ENCODE measurements around the gene HSD11B2. TPM values are rescaled to one million over a fixed set of nuclear protein-coding genes. Genes with fewer than 3 reads are reported as not detected.

The HSD11B2 gene
- total and polyA plus RNA-seq, 2 of the 4 experiments (the other 2 are of a cell fraction) = 0.26 TPM; not detected in 1

GRCh38 chr16:67399749-67400704 lies 30.9 kb upstream of the HSD11B2 start (continued):
- TF ChIP-seq SMC3 (IDR thresholded peaks at IDR 0.05; ENCODE audit: low read depth, low read length) (no peak), CEBPB (IDR thresholded peaks at IDR 0.05; ENCODE audit: low read depth, low read length) (no peak)

GRCh38 chr16:67400901-67401300 lies 30.0 kb upstream of the HSD11B2 start:
- H2BK15ac ChIP-seq (ENCODE audit: low read depth, low read length) = no peak overlapping the region
- no peaks in the 10 kb centered on the region for H4K20me1 ChIP-seq (ENCODE audit: insufficient read depth, low read length)
- no peaks in the 10 kb centered on the region for H3K9me3 ChIP-seq (ENCODE audit: control insufficient read depth, insufficient read depth, low read length)
- TF ChIP-seq FOS (IDR thresholded peaks at IDR 0.05; ENCODE audit: low read depth, low read length) = no peak
- intact Hi-C loops (cut with micrococcal nuclease) (no loop called here), in situ Hi-C loops (cut with MboI; ENCODE audit: low sequenced_read_pairs) (no loop called here), dilution Hi-C loops (cut with HindIII; ENCODE audit: low sequenced_read_pairs, unreplicated experiment) (no loop called here)
- H3K27me3 ChIP-seq (ENCODE audit: control insufficient read depth, insufficient read depth, low read length) = no peaks in the 10 kb centered on the region
- H4K8ac ChIP-seq (ENCODE audit: low read depth in 2 of 2, low read length in 2 of 2) = no peak overlapping the region
- H3K23ac ChIP-seq (ENCODE audit: low read depth, low read length) = no peak overlapping the region
- no peak overlapping the region for H3K9ac ChIP-seq (ENCODE audit: low read depth, low read length)
- BruUV-seq (replicated peaks) = no TSS peak
- H4K5ac ChIP-seq (ENCODE audit: low read depth, low read length) = no peak overlapping the region
- H2AK5ac ChIP-seq (ENCODE audit: low read depth, low read length) = no peak overlapping the region
- no peaks in the 10 kb centered on the region for H3K9me1 ChIP-seq (ENCODE audit: insufficient read depth, low read length)
- no peak overlapping the region for H3K4me3 ChIP-seq (ENCODE audit: insufficient read depth, low read depth, low read length)
- no peak overlapping the region for H3K56ac ChIP-seq (ENCODE audit: extremely low read depth, insufficient read depth, low read length)
- no peaks in the 10 kb centered on the region for H3K36me3 ChIP-seq (ENCODE audit: control insufficient read depth, insufficient read depth, low read length)
- no peaks in the 10 kb centered on the region; a peak in 1 of 4 replicates for H3K79me1 ChIP-seq (ENCODE audit: low read depth in 1 of 2, low read length in 2 of 2)
- no peak overlapping the region for H3K4me2 ChIP-seq (ENCODE audit: low read depth, low read length)
- H3K4ac ChIP-seq (ENCODE audit: low read depth, low read length) = no peak overlapping the region
- H2BK20ac ChIP-seq (ENCODE audit: low read depth, low read length) = no peak overlapping the region
- ChIA-PET CTCF (no interaction called here), POLR2A (ENCODE audit: unreplicated experiment) (no interaction called here)
- peaks cover 11% of the 10 kb centered on the region for H3K4me1 ChIP-seq (ENCODE audit: control insufficient read depth, insufficient read depth, low read length)
- H2AFZ ChIP-seq (replicated peaks; ENCODE audit: low read length, poor library complexity) = no peak overlapping the region
- WGBS, 2 experiments (ENCODE audit: extremely low coverage in 2 of 2, insufficient read length in 1 of 2) = 72% methylated on average over 2 of the region's 14 CpGs; no CpG with 5 or more reads in 1 of the 2 experiments
- H2BK120ac ChIP-seq (ENCODE audit: low read depth, low read length) = no peak overlapping the region
- no peak overlapping the region for H4K91ac ChIP-seq (ENCODE audit: insufficient read depth, low read depth, low read length)
- no peak for ATAC-seq (ENCODE audit: low read depth)
- H3K14ac ChIP-seq (replicated peaks; ENCODE audit: low read depth, low read length) = no peak overlapping the region
- no peak overlapping the region for H2BK5ac ChIP-seq (ENCODE audit: low read depth, low read length, poor library complexity, severe bottlenecking)
- H3K27ac ChIP-seq (ENCODE audit: insufficient read depth, low read length) = no peak overlapping the region
- DNase-seq = no peak
- H3K18ac ChIP-seq (ENCODE audit: low read depth, low read length) = no peak overlapping the region
- H2AK9ac ChIP-seq (replicated peaks; ENCODE audit: low read depth, low read length, poor library complexity) = no peak overlapping the region

All from IMR-90 (cell line).